RPMI8226 (cell line): ENCODE measurements around the gene SETBP1.
"Not testable (repeated sequence)": the region's sequence is repeated elsewhere in the genome, so short reads cannot be mapped to it uniquely, and the experiment has no call there.

Experiments
- DNase-seq: peaks from one replicate; pipeline ENCODE4 v3.0.0-alpha.2; 2015

The SETBP1 gene

GRCh38 chr18:44796429-44797428 is 116.0 kb downstream of the SETBP1 start:
- no peak for DNase-seq

GRCh38 chr18:44798433-44799048 is 117.9 kb downstream of the SETBP1 start:
- DNase-seq, result no peak

- no peak for DNase-seq
These were observed 118.8 kb downstream of the SETBP1 start for GRCh38 chr18:44799382-44799906.

- DNase-seq, result no peak
These were observed 119.3 kb downstream of the SETBP1 start for GRCh38 chr18:44799907-44800421.

GRCh38 chr18:44800766-44801165 is 120.1 kb downstream of the SETBP1 start:
- DNase-seq, result not testable (repeated sequence)

GRCh38 chr18:44801781-44802180 is 121.1 kb downstream of the SETBP1 start:
- DNase-seq, result no peak

GRCh38 chr18:44802508-44802907 is 121.8 kb downstream of the SETBP1 start:
- DNase-seq, result no peak

- peak; percentile 64 for DNase-seq
These were observed 122.4 kb downstream of the SETBP1 start for GRCh38 chr18:44803019-44803650.

GRCh38 chr18:44804033-44804432 is 123.3 kb downstream of the SETBP1 start:
- no peak for DNase-seq

- DNase-seq, result no peak
These were observed 124.5 kb downstream of the SETBP1 start for GRCh38 chr18:44805176-44805575.

- DNase-seq, result no peak
These were observed 125.0 kb downstream of the SETBP1 start for GRCh38 chr18:44805643-44806042.

GRCh38 chr18:44807766-44808165 is 127.1 kb downstream of the SETBP1 start:
- DNase-seq, result no peak

GRCh38 chr18:44811572-44812125 is 131.0 kb downstream of the SETBP1 start:
- no peak for DNase-seq

- DNase-seq, result no peak
These were observed 131.7 kb downstream of the SETBP1 start for GRCh38 chr18:44812426-44812825.

GRCh38 chr18:44813586-44813985 is 132.9 kb downstream of the SETBP1 start:
- no peak for DNase-seq

GRCh38 chr18:44815108-44815507 is 134.4 kb downstream of the SETBP1 start:
- DNase-seq, result no peak

- DNase-seq, result no peak
These were observed 135.4 kb downstream of the SETBP1 start for GRCh38 chr18:44816050-44816449.

GRCh38 chr18:44816477-44816876 is 135.8 kb downstream of the SETBP1 start:
- DNase-seq, result no peak

- no peak for DNase-seq
These were observed 137.3 kb downstream of the SETBP1 start for GRCh38 chr18:44817831-44818473.

- DNase-seq, result no peak
These were observed 138.1 kb downstream of the SETBP1 start for GRCh38 chr18:44818668-44819403.

- no peak for DNase-seq
These were observed 139.3 kb downstream of the SETBP1 start for GRCh38 chr18:44819944-44820510.
